ENCODE measurements around the gene MED29. TPM values are rescaled to one million over a fixed set of nuclear protein-coding genes. Genes with fewer than 3 reads are reported as not detected.

MED29 gene
- total RNA-seq, 1 donor from 2014 or later, result 32.4 TPM

- H3K4me3 Mint-ChIP-seq (ENCODE audit: unreplicated experiment), result no peak overlapping the region
- H3K4me1 Mint-ChIP-seq (ENCODE audit: unreplicated experiment), result no peaks in the 10 kb centered on the region
- no peak overlapping the region for H3K27ac Mint-ChIP-seq (ENCODE audit: unreplicated experiment)
- no peaks in the 10 kb centered on the region for H3K9me3 Mint-ChIP-seq (ENCODE audit: unreplicated experiment)
- peaks cover 1% of the 10 kb centered on the region for H3K27me3 Mint-ChIP-seq (ENCODE audit: unreplicated experiment)
- DNase-seq (ENCODE audit: low spot score), result no peak
- peaks cover 41% of the 10 kb centered on the region for H3K36me3 Mint-ChIP-seq (ENCODE audit: low read depth, unreplicated experiment)
- no peak for TF ChIP-seq CTCF (IDR thresholded peaks at IDR 0.05; ENCODE audit: unreplicated experiment)
Observed at GRCh38 chr19:39352381-39353255, 38.6 kb upstream of the MED29 start.

GRCh38 chr19:39355253-39355652 is 35.9 kb upstream of the MED29 start:
- peak overlapping the region; percentile 57 for H3K4me3 Mint-ChIP-seq (ENCODE audit: unreplicated experiment)
- peaks cover 1% of the 10 kb centered on the region for H3K27me3 Mint-ChIP-seq (ENCODE audit: unreplicated experiment)
- H3K27ac Mint-ChIP-seq (ENCODE audit: unreplicated experiment), result peak overlapping the region; percentile 25
- H3K36me3 Mint-ChIP-seq (ENCODE audit: low read depth, unreplicated experiment), result peaks cover 37% of the 10 kb centered on the region
- H3K4me1 Mint-ChIP-seq (ENCODE audit: unreplicated experiment), result no peaks in the 10 kb centered on the region
- no peak for DNase-seq (ENCODE audit: low spot score)
- no peak for TF ChIP-seq CTCF (IDR thresholded peaks at IDR 0.05; ENCODE audit: unreplicated experiment)
- H3K9me3 Mint-ChIP-seq (ENCODE audit: unreplicated experiment), result no peaks in the 10 kb centered on the region

GRCh38 chr19:39356073-39356472 is 35.1 kb upstream of the MED29 start:
- no peaks in the 10 kb centered on the region for H3K4me1 Mint-ChIP-seq (ENCODE audit: unreplicated experiment)
- H3K9me3 Mint-ChIP-seq (ENCODE audit: unreplicated experiment), result no peaks in the 10 kb centered on the region
- H3K27ac Mint-ChIP-seq (ENCODE audit: unreplicated experiment), result no peak overlapping the region
- H3K36me3 Mint-ChIP-seq (ENCODE audit: low read depth, unreplicated experiment), result peaks cover 45% of the 10 kb centered on the region
- no peak for DNase-seq (ENCODE audit: low spot score)
- TF ChIP-seq CTCF (IDR thresholded peaks at IDR 0.05; ENCODE audit: unreplicated experiment), result no peak
- H3K4me3 Mint-ChIP-seq (ENCODE audit: unreplicated experiment), result peak overlapping the region; percentile 51
- peaks cover 1% of the 10 kb centered on the region for H3K27me3 Mint-ChIP-seq (ENCODE audit: unreplicated experiment)

GRCh38 chr19:39356647-39357046 is 34.5 kb upstream of the MED29 start:
- TF ChIP-seq CTCF (IDR thresholded peaks at IDR 0.05; ENCODE audit: unreplicated experiment), result no peak
- DNase-seq (ENCODE audit: low spot score), result no peak
- Mint-ChIP-seq H3K27ac (ENCODE audit: unreplicated experiment) (no peak overlapping the region), H3K9me3 (ENCODE audit: unreplicated experiment) (no peaks in the 10 kb centered on the region), H3K27me3 (ENCODE audit: unreplicated experiment) (peaks cover 1% of the 10 kb centered on the region), H3K4me1 (ENCODE audit: unreplicated experiment) (no peaks in the 10 kb centered on the region), H3K4me3 (ENCODE audit: unreplicated experiment) (no peak overlapping the region), H3K36me3 (ENCODE audit: low read depth, unreplicated experiment) (peaks cover 46% of the 10 kb centered on the region)

GRCh38 chr19:39359026-39359425 is 32.2 kb upstream of the MED29 start:
- Mint-ChIP-seq H3K27me3 (ENCODE audit: unreplicated experiment) (peaks cover 1% of the 10 kb centered on the region), H3K4me3 (ENCODE audit: unreplicated experiment) (no peak overlapping the region), H3K9me3 (ENCODE audit: unreplicated experiment) (no peaks in the 10 kb centered on the region), H3K36me3 (ENCODE audit: low read depth, unreplicated experiment) (peaks cover 47% of the 10 kb centered on the region), H3K27ac (ENCODE audit: unreplicated experiment) (no peak overlapping the region), H3K4me1 (ENCODE audit: unreplicated experiment) (no peaks in the 10 kb centered on the region)
- no peak for DNase-seq (ENCODE audit: low spot score)
- no peak for TF ChIP-seq CTCF (IDR thresholded peaks at IDR 0.05; ENCODE audit: unreplicated experiment)

Measured in endothelial cell (in vitro differentiated cells).